22Rv1 (cell line): ENCODE data around the gene HTRA1.

Experiments used
- CTCF ChIP-seq: fragments of 450-650 bp; IDR thresholded peaks from 2 replicates; pipeline ENCODE4 v1.5.1; 2017; ENCODE audit warnings: mild to moderate bottlenecking
- ZFX ChIP-seq: fragments of 450-650 bp; IDR thresholded peaks from 2 replicates; pipeline ENCODE4 v1.6.1; 2017; ENCODE audit warnings: antibody characterized with exemption, borderline replicate concordance

- no peak for TF ChIP-seq CTCF
- TF ChIP-seq ZFX, result no peak
These were observed 35.9 kb downstream of the HTRA1 start for GRCh38 chr10:122497241-122497640.
